ENCODE measurements around the gene AHI1. TPM values are rescaled to one million over a fixed set of nuclear protein-coding genes. Genes with fewer than 3 reads are reported as not detected.

AHI1 gene
- total RNA-seq, 1 experiment from 2014 or later = 8.9 TPM

DNA sequence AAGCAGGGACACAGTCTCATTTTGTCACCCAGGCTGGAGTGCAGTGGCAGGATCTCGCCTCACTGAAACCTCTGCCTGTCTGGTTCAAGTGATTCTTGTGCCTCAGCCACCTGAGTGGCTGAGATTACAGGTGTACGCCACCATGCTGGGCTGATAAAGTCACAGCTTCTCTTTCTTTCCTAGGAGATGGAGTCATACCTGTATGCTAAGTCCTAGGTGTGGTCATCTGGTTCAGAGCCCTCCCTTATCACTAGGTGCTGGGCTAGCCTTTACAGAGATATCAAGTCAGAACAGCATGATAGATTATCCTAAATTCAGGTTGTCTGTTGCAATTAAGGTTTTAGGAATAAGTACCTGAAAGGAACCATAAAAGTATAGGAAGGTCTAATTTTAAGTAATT is 86.7 kb downstream of the AHI1 start:
- DNase-seq = no peak
- no peaks in the 10 kb centered on the region for H4K20me1 ChIP-seq (ENCODE audit: low read length)
- POLR2A ChIA-PET (ENCODE audit: unreplicated experiment) = no interaction called here

DNA sequence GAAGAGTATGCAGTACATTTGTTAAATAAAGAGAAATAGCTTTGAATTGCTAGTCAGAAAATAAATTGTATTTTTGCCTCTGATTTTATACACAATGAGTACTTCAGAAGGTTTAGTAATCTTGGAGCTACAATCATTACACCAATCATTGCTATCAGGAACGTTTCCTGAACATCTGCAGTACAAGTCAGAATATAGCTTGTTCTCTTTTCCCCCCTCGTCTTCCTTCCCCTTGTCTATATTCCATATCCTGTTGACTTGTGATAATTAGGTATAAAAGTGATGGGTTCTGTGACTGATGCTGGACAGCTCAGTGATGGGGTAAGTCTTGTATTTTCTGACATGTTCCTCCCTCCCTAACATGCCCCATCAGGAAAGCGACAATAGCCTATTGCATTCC is 94.0 kb downstream of the AHI1 start:
- CTCF ChIA-PET = no interaction called here
- no peak overlapping the region for H3K4me2 ChIP-seq (ENCODE audit: low read length)
- H3K27ac ChIP-seq (ENCODE audit: low read length) = no peak overlapping the region
- no peaks in the 10 kb centered on the region for H3K9me2 ChIP-seq (replicated peaks; ENCODE audit: low read length)
- TF ChIP-seq EZH2 (IDR thresholded peaks at IDR 0.05; ENCODE audit: low read length, unreplicated experiment) (no peak), EZH2phosphoT487 (IDR thresholded peaks at IDR 0.05; ENCODE audit: borderline replicate concordance, low read length) (no peak)
- TF ChIP-seq, protein P1, sequence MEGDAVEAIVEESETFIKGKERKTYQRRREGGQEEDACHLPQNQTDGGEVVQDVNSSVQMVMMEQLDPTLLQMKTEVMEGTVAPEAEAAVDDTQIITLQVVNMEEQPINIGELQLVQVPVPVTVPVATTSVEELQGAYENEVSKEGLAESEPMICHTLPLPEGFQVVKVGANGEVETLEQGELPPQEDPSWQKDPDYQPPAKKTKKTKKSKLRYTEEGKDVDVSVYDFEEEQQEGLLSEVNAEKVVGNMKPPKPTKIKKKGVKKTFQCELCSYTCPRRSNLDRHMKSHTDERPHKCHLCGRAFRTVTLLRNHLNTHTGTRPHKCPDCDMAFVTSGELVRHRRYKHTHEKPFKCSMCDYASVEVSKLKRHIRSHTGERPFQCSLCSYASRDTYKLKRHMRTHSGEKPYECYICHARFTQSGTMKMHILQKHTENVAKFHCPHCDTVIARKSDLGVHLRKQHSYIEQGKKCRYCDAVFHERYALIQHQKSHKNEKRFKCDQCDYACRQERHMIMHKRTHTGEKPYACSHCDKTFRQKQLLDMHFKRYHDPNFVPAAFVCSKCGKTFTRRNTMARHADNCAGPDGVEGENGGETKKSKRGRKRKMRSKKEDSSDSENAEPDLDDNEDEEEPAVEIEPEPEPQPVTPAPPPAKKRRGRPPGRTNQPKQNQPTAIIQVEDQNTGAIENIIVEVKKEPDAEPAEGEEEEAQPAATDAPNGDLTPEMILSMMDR (conservative IDR thresholded peaks at IDR 0.05; ENCODE audit: low read depth, low read length) = no peak
- H3K9me3 ChIP-seq (ENCODE audit: low read length) = no peaks in the 10 kb centered on the region
- H3F3A ChIP-seq (ENCODE audit: low read length, unreplicated experiment) = no peaks in the 10 kb centered on the region
- no TSS peak for BruUV-seq (replicated peaks)
- H3K36me3 ChIP-seq (ENCODE audit: low read depth, low read length) = no peaks in the 10 kb centered on the region
- intact Hi-C loops (cut with micrococcal nuclease) = no loop called here
- no peaks in the 10 kb centered on the region; the same call in 1 of the 2 replicates for H3K4me1 ChIP-seq (ENCODE audit: insufficient read depth, low read length)
- H2AFZ ChIP-seq (ENCODE audit: low read length) = no peak overlapping the region
- DNase-seq = no peak
- POLR2A ChIA-PET (ENCODE audit: unreplicated experiment) = no interaction called here
- no peaks in the 10 kb centered on the region for H3K79me2 ChIP-seq (ENCODE audit: low read length)
- no peak for ATAC-seq
- H4K20me1 ChIP-seq (ENCODE audit: low read length) = no peaks in the 10 kb centered on the region
- no peaks in the 10 kb centered on the region for H3K27me3 ChIP-seq (ENCODE audit: low read length)
- H3K4me3 ChIP-seq (ENCODE audit: low read length) = no peak overlapping the region
- H3K9ac ChIP-seq (ENCODE audit: low read length) = no peak overlapping the region

More for the DNA sequence above, 86.7 kb downstream of the AHI1 start:
- H3K27ac ChIP-seq (ENCODE audit: low read length) = no peak overlapping the region
- ATAC-seq = no peak
- H3K9me3 ChIP-seq (ENCODE audit: low read length) = no peaks in the 10 kb centered on the region
- H3K4me2 ChIP-seq (ENCODE audit: low read length) = no peak overlapping the region
- no peaks in the 10 kb centered on the region for H3K27me3 ChIP-seq (ENCODE audit: low read length)
- intact Hi-C loops (cut with micrococcal nuclease) = no loop called here
- 0 out of 2 replicates have a peak, but pooled peaks cover 5% of the 10 kb centered on the region for H3K4me1 ChIP-seq (ENCODE audit: insufficient read depth, low read length)
- TF ChIP-seq, protein P1 (conservative IDR thresholded peaks at IDR 0.05; ENCODE audit: low read depth, low read length) = no peak
- no peaks in the 10 kb centered on the region for H3K9me2 ChIP-seq (replicated peaks; ENCODE audit: low read length)
- H3K79me2 ChIP-seq (ENCODE audit: low read length) = no peaks in the 10 kb centered on the region
- no peaks in the 10 kb centered on the region for H3K36me3 ChIP-seq (ENCODE audit: low read depth, low read length)
- BruUV-seq (replicated peaks) = no TSS peak
- no peaks in the 10 kb centered on the region for H3F3A ChIP-seq (ENCODE audit: low read length, unreplicated experiment)
- no peak overlapping the region for H3K9ac ChIP-seq (ENCODE audit: low read length)
- CTCF ChIA-PET = interaction anchor here (0.6 kb wide), 1 partner anchor 223 kb away, joined by 3 read pairs; no protein-coding TSS in a partner anchor
- H2AFZ ChIP-seq (ENCODE audit: low read length) = no peak overlapping the region
- H3K4me3 ChIP-seq (ENCODE audit: low read length) = no peak overlapping the region

DNA sequence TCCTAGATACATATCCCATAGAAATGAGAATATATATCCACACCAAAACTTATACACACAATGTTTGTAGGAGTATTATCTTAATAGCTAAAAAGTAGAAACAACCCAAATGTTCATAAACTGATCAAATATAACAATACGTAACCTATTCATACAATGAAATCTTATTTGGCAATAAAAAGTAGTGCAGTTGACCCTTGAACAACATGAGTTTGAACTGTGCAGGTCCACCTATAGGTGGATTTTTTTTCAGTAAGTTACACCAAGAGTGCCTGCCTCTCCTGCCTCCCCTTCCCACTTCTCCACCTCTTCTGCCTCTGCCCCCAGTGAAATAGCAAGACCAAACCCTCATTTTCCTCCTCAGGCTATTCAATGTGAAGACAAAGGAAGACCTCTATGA is 95.2 kb downstream of the AHI1 start:
- Histone ChIP-seq H3K79me2 (ENCODE audit: low read length) (no peaks in the 10 kb centered on the region), H3K27me3 (ENCODE audit: low read length) (no peaks in the 10 kb centered on the region), H3K9me3 (ENCODE audit: low read length) (no peaks in the 10 kb centered on the region), H3K36me3 (ENCODE audit: low read depth, low read length) (no peaks in the 10 kb centered on the region), H3K9ac (ENCODE audit: low read length) (no peak overlapping the region), H3K27ac (ENCODE audit: low read length) (no peak overlapping the region), H3K4me1 (ENCODE audit: insufficient read depth, low read length) (no peaks in the 10 kb centered on the region; the same call in 1 of the 2 replicates), H3K9me2 (replicated peaks; ENCODE audit: low read length) (no peaks in the 10 kb centered on the region), H3K4me2 (ENCODE audit: low read length) (no peak overlapping the region), H3K4me3 (ENCODE audit: low read length) (no peak overlapping the region), H4K20me1 (ENCODE audit: low read length) (no peaks in the 10 kb centered on the region), H2AFZ (ENCODE audit: low read length) (no peak overlapping the region), H3F3A (ENCODE audit: low read length, unreplicated experiment) (no peaks in the 10 kb centered on the region)
- DNase-seq (no peak), ATAC-seq (no peak)
- ChIA-PET POLR2A (ENCODE audit: unreplicated experiment) (no interaction called here), CTCF (no interaction called here)
- intact Hi-C loops (cut with micrococcal nuclease) = no loop called here
- BruUV-seq (replicated peaks) = no TSS peak
- TF ChIP-seq EZH2 (IDR thresholded peaks at IDR 0.05; ENCODE audit: low read length, unreplicated experiment) = no peak
- TF ChIP-seq, protein P1 (conservative IDR thresholded peaks at IDR 0.05; ENCODE audit: low read depth, low read length) = no peak
- TF ChIP-seq EZH2phosphoT487 (IDR thresholded peaks at IDR 0.05; ENCODE audit: borderline replicate concordance, low read length) = no peak

Data from PC-3 (cell line).